GM23248 (cell line): Measurements from ENCODE around the gene MAP1A. TPM values are rescaled to one million over a fixed set of nuclear protein-coding genes. Genes with fewer than 3 reads are reported as not detected.
A peak's percentile ranks its signal among the peaks of the same experiment; 100 is the strongest.

Source experiments
- DNase-seq: peaks from one replicate; pipeline ENCODE4 v3.0.0-alpha.2; 2015
- H2AFZ ChIP-seq: fragments of 200-600 bp; sonication (generic); 2 replicates; pipeline ENCODE4 v1.6.1; 2016; ENCODE audit warnings: antibody characterized with exemption
- H3F3A ChIP-seq: fragments of 200-600 bp; sonication (generic); 2 replicates; pipeline ENCODE4 v1.6.1; 2016; ENCODE audit warnings: mild to moderate bottlenecking, antibody characterized with exemption, mixed run types; ENCODE audit not compliant: insufficient read depth
- H3K27ac ChIP-seq: fragments of 200-600 bp; sonication (generic); 2 replicates; pipeline ENCODE4 v1.5.1; 2016; ENCODE audit warnings: mild to moderate bottlenecking
- H3K27me3 ChIP-seq: fragments of 200-600 bp; sonication (generic); replicated peaks from 2 replicates; pipeline ENCODE4 v1.6.1; 2016; ENCODE audit warnings: mild to moderate bottlenecking; ENCODE audit not compliant: insufficient read depth
- H3K36me3 ChIP-seq: fragments of 200-600 bp; sonication (generic); 2 replicates; pipeline ENCODE4 v1.6.1; 2016; ENCODE audit warnings: low read depth, mild to moderate bottlenecking
- H3K4me1 ChIP-seq: fragments of 200-600 bp; sonication (generic); 2 replicates; pipeline ENCODE4 v1.6.1; 2016; ENCODE audit warnings: mild to moderate bottlenecking; ENCODE audit not compliant: insufficient read depth
- H3K4me2 ChIP-seq: fragments of 200-600 bp; sonication (generic); one replicate; pipeline ENCODE4 v1.6.1; 2016; ENCODE audit warnings: mild to moderate bottlenecking; ENCODE audit not compliant: unreplicated experiment
- H3K4me3 ChIP-seq: fragments of 200-600 bp; sonication (generic); 2 replicates; pipeline ENCODE4 v1.5.1; 2016; ENCODE audit warnings: mild to moderate bottlenecking
- H3K79me2 ChIP-seq: fragments of 200-600 bp; sonication (generic); 2 replicates; pipeline ENCODE4 v1.6.1; 2016; ENCODE audit warnings: mild to moderate bottlenecking; ENCODE audit not compliant: insufficient read depth
- H3K9ac ChIP-seq: fragments of 200-600 bp; sonication (generic); 2 replicates; pipeline ENCODE4 v1.6.1; 2016; ENCODE audit warnings: mild to moderate bottlenecking
- H3K9me2 ChIP-seq: fragments of 200-600 bp; sonication (generic); 2 replicates; pipeline ENCODE4 v1.6.1; 2016; ENCODE audit warnings: mixed run types, mild to moderate bottlenecking, moderate library complexity; ENCODE audit not compliant: insufficient read depth
- H3K9me3 ChIP-seq: fragments of 200-600 bp; sonication (generic); one replicate; pipeline ENCODE4 v1.6.1; 2017; ENCODE audit warnings: low read depth
- H4K20me1 ChIP-seq: fragments of 200-600 bp; sonication (generic); 2 replicates; pipeline ENCODE4 v1.6.0; 2016; ENCODE audit not compliant: insufficient read depth
- EZH2 ChIP-seq: fragments of 200-600 bp; sonication (generic); IDR thresholded peaks from 2 replicates; pipeline ENCODE4 v1.6.1; 2018; ENCODE audit warnings: antibody characterized with exemption, mild to moderate bottlenecking; ENCODE audit not compliant: insufficient read depth, poor library complexity, severe bottlenecking
- EZH2phosphoT487 ChIP-seq: fragments of 200-600 bp; sonication (generic); IDR thresholded peaks from 2 replicates; pipeline ENCODE4 v1.6.1; 2018; ENCODE audit warnings: antibody characterized with exemption, moderate library complexity, mild to moderate bottlenecking, low read depth; ENCODE audit not compliant: insufficient read depth
- WGBS, 2 experiments: methylation state at CpG; one replicate each; pipeline ENCODE4 v1.1.6; 2015 to 2017; ENCODE audit warnings: low lambda C conversion rate in 2 of 2, low coverage in 1 of 2; ENCODE audit errors: missing lambda C conversion rate in 2 of 2; 5-methylcytosine and 5-hydroxymethylcytosine counted together
- in situ Hi-C: fragments of 300-500 bp; cut with MboI; formaldehyde crosslinking; loops from 2 replicates; pipeline ENCODE4 v1.15.0; 2020
- polyA plus RNA-seq: library from polyadenylated mRNA; unstranded; fragments of >200 nt; fragmentation: Nextera tagmentation; extraction: Ambion mirVana; gene quantifications from 2 replicates; pipeline ENCODE4 v1.2.1, GENCODE V29; 2016
- total RNA-seq: library from RNA; depleted of rRNA; stranded (reverse); fragments of >200 nt; shearing (Covaris generic); gene quantifications from 2 replicates; pipeline ENCODE4 v1.2.3, GENCODE V29; 2014

The MAP1A gene
- total and polyA plus RNA-seq, 2 experiments from 2014 or later = 30.3 to 61.9 TPM

DNA sequence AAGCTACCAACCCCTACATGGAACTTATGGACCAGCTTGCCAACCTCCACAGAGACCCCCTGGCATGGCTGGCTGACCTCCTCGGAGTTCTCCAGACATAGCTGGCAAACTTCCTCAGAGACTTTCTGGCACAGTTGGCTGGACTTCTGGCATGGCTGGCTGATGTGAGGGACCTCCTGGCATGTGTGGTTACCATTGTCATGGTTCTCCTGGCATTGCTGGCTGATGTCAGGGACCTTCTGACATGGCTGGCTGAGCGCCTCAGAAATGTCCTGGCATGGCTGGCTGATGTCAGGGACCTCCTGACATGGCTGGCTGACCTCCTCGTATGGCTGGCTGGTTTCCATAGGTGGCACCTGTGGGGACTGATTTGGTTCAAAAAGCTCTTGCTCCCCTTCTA lies 17.5 kb downstream of the MAP1A start:
- Histone ChIP-seq H3K4me2 (no peak overlapping the region), H4K20me1 (no peaks in the 10 kb centered on the region), H3K4me1 (peaks cover 12% of the 10 kb centered on the region), H3K9me2 (no peaks in the 10 kb centered on the region), H3K9ac (no peak overlapping the region), H3K4me3 (no peak overlapping the region), H3K27ac (no peak overlapping the region), H3K79me2 (no peaks in the 10 kb centered on the region), H3F3A (peaks cover 20% of the 10 kb centered on the region), H3K36me3 (no peaks in the 10 kb centered on the region), H3K27me3 (no peaks in the 10 kb centered on the region), H2AFZ (no peak overlapping the region), H3K9me3 (no peaks in the 10 kb centered on the region)
- DNase-seq = no peak
- WGBS, 2 experiments = 82 to 85% methylated on average over 3 of the region's 3 CpGs
- in situ Hi-C loops = no loop called here
- no peak for TF ChIP-seq EZH2phosphoT487
- TF ChIP-seq EZH2 = no peak

DNA sequence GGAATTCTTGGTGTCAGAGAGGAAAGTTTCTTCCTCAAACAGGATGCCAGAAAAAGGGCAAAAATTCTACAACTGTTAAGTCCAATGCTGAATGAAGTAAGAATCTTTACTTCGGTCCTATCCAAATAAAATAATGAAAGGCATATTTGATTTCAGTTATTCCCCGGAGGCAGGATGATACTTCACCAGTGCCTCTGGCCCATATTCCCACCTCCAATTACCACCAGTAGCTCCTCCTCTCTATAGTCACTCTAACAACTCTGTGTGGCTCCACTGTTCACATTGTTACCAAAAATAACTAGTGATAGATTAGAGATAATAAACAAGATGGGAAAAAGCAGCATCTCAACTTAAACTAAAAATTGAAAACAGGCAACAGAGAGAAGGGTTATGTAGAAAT lies 20.7 kb downstream of the MAP1A start:
- no peak overlapping the region for H3K9ac ChIP-seq
- WGBS, 2 experiments = 9% methylated on average over 2 of the region's 2 CpGs
- in situ Hi-C loops = no loop called here
- H3K27ac ChIP-seq = no peak overlapping the region
- H2AFZ ChIP-seq = no peak overlapping the region
- no peak for DNase-seq
- no peaks in the 10 kb centered on the region for H3F3A ChIP-seq
- no peak for TF ChIP-seq EZH2phosphoT487
- TF ChIP-seq EZH2 = no peak
- peaks cover 2% of the 10 kb centered on the region for H3K4me1 ChIP-seq
- no peaks in the 10 kb centered on the region for H3K27me3 ChIP-seq
- no peaks in the 10 kb centered on the region for H3K36me3 ChIP-seq
- H3K4me2 ChIP-seq = no peak overlapping the region
- H3K4me3 ChIP-seq = no peak overlapping the region
- H3K79me2 ChIP-seq = no peaks in the 10 kb centered on the region
- no peaks in the 10 kb centered on the region for H3K9me3 ChIP-seq
- H3K9me2 ChIP-seq = no peaks in the 10 kb centered on the region
- no peaks in the 10 kb centered on the region for H4K20me1 ChIP-seq

DNA sequence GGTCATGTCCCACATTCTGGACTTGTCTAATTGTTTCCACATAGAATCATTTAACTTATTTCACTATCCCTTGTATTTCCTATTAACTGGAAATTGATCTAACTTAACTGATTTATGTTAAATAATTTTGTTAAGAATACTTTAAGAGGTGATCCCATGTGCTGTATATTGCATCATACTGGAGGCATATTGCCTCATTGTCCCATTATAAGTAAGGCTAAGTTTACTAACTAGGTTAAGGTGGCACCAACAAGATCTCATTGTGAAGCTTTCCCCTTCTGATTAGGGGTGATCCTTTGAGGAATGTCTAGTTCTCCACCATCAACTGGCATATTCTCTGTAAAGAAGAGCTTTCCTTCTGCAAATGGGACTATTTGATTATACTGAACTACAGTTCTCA lies 24.4 kb downstream of the MAP1A start:
- H2AFZ ChIP-seq = 0 out of 2 replicates have a peak overlapping the region, but pooled peaks have one; percentile 11
- no peaks in the 10 kb centered on the region for H3K36me3 ChIP-seq
- no peak overlapping the region for H3K27ac ChIP-seq
- H3F3A ChIP-seq = no peaks in the 10 kb centered on the region
- TF ChIP-seq EZH2phosphoT487 (no peak), EZH2 (no peak)
- no peaks in the 10 kb centered on the region for H3K27me3 ChIP-seq
- in situ Hi-C loops = no loop called here
- no peaks in the 10 kb centered on the region for H3K9me3 ChIP-seq
- H3K79me2 ChIP-seq = no peaks in the 10 kb centered on the region
- H3K9ac ChIP-seq = no peak overlapping the region
- no peaks in the 10 kb centered on the region for H3K9me2 ChIP-seq
- DNase-seq = peak; percentile 37
- no peaks in the 10 kb centered on the region for H3K4me1 ChIP-seq
- H3K4me3 ChIP-seq = no peak overlapping the region
- no peak overlapping the region for H3K4me2 ChIP-seq
- no peaks in the 10 kb centered on the region for H4K20me1 ChIP-seq

DNA sequence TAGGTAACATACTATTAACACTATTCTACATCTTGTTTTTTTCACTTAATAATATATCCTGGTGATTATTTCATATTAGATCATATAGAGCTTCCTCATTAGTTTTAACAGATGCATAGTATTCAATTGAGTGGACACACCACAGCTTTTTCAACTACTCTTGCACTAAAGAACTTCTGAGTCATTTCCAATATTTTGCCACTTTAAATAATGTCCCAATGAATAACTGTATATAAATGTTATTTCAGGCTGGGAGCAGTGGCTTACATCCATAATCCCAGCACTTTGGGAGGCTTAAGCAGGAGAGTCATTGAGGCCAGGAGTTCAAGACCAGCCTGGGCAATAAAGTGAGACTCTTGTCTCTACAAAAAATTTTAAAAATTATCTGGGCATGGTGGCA lies 26.9 kb downstream of the MAP1A start:
- Histone ChIP-seq H3K9me2 (no peaks in the 10 kb centered on the region), H3K79me2 (no peaks in the 10 kb centered on the region), H3F3A (no peaks in the 10 kb centered on the region), H3K36me3 (peaks cover 3% of the 10 kb centered on the region; the same call in 1 of the 2 replicates), H3K4me3 (no peak overlapping the region), H3K4me1 (no peaks in the 10 kb centered on the region), H3K27ac (no peak overlapping the region), H3K27me3 (no peaks in the 10 kb centered on the region), H3K9ac (no peak overlapping the region), H2AFZ (no peak overlapping the region), H3K4me2 (no peak overlapping the region), H4K20me1 (no peaks in the 10 kb centered on the region), H3K9me3 (no peaks in the 10 kb centered on the region)
- no peak for TF ChIP-seq EZH2
- TF ChIP-seq EZH2phosphoT487 = no peak
- in situ Hi-C loops = no loop called here
- peak; percentile 39 for DNase-seq

DNA sequence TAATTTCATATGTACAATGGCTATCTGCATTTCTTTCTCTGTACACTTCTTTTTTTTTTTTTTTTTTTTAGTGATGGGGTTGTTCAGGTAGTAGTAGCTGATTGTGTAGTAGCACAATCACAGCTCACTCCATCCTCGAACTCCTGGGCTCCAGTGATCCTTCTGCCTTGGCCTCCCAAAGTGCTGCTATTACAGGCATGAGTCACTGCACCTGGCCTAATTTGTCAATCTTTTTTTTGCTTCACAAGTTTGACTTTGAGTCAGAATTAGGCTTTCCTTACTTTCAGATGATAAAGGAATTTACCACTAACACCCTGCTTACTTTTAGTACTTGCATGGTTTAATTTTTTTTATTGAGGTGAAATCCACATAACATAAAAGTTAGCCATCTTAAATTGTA lies 28.0 kb downstream of the MAP1A start:
- Histone ChIP-seq H4K20me1 (no peaks in the 10 kb centered on the region), H3K9ac (no peak overlapping the region), H3K4me1 (peaks cover 5% of the 10 kb centered on the region), H3K36me3 (peaks cover 3% of the 10 kb centered on the region; the same call in 1 of the 2 replicates), H3K9me3 (no peaks in the 10 kb centered on the region), H3K4me2 (no peak overlapping the region), H3K4me3 (no peak overlapping the region), H3K27ac (no peak overlapping the region), H3F3A (peaks cover 8% of the 10 kb centered on the region), H2AFZ (no peak overlapping the region), H3K79me2 (no peaks in the 10 kb centered on the region), H3K9me2 (no peaks in the 10 kb centered on the region), H3K27me3 (no peaks in the 10 kb centered on the region)
- TF ChIP-seq EZH2phosphoT487 = no peak
- no peak for TF ChIP-seq EZH2
- DNase-seq = no peak
- WGBS, 2 experiments = 91 to 94% methylated on average over 1 of the region's 1 CpG
- in situ Hi-C loops = no loop called here
